Fibroblast of pulmonary artery (primary cell): ENCODE measurements around the gene BCL2L13.
"Not testable (repeated sequence)": the region's sequence is repeated elsewhere in the genome, so short reads cannot be mapped to it uniquely, and the experiment has no call there.

Source experiments
- DNase-seq: peaks from one replicate; pipeline ENCODE4 v3.0.0-alpha.2; 2010; ENCODE audit warnings: low read depth
- H3K4me3 ChIP-seq: replicated peaks from 2 replicates; pipeline ENCODE4 v1.5.1; 2011; ENCODE audit warnings: low read depth, mild to moderate bottlenecking, control low read depth, low read length, moderate library complexity
- CTCF ChIP-seq: IDR thresholded peaks from 2 replicates; pipeline ENCODE4 v1.5.1; 2011; ENCODE audit warnings: mild to moderate bottlenecking, control low read depth, low read length, inconsistent platforms; ENCODE audit errors: missing control alignments

Gene BCL2L13

GRCh38 chr22:17633998-17634323 lies 4.6 kb upstream of the BCL2L13 start:
- TF ChIP-seq CTCF: no peak
- no peak for DNase-seq
- H3K4me3 ChIP-seq: no peak overlapping the region

- no peak overlapping the region for H3K4me3 ChIP-seq
- no peak for TF ChIP-seq CTCF
- DNase-seq: peak; percentile 62
Observed at GRCh38 chr22:17634696-17635095, 3.9 kb upstream of the BCL2L13 start.

GRCh38 chr22:17636850-17637249 lies 1.7 kb upstream of the BCL2L13 start:
- H3K4me3 ChIP-seq, DNase-seq: not testable (repeated sequence)

- no peak for TF ChIP-seq CTCF
- DNase-seq: no peak
- peak overlapping the region; percentile 96 for H3K4me3 ChIP-seq
Observed at GRCh38 chr22:17637490-17638181, 921 bp upstream of the BCL2L13 start.

- no peak for DNase-seq
- peak overlapping the region; percentile 96 for H3K4me3 ChIP-seq
- TF ChIP-seq CTCF: peak; percentile 17
Observed at GRCh38 chr22:17638182-17638431, 450 bp upstream of the BCL2L13 start.

GRCh38 chr22:17639247-17639741 lies 737 bp downstream of the BCL2L13 start:
- TF ChIP-seq CTCF: no peak
- H3K4me3 ChIP-seq: peak overlapping the region; percentile 96
- DNase-seq: peak; percentile 61

- H3K4me3 ChIP-seq: no peak overlapping the region
- TF ChIP-seq CTCF: no peak
- DNase-seq: no peak
Observed at GRCh38 chr22:17641269-17641668, 2.7 kb downstream of the BCL2L13 start.

GRCh38 chr22:17642357-17642756 lies 3.8 kb downstream of the BCL2L13 start:
- H3K4me3 ChIP-seq, DNase-seq: not testable (repeated sequence)
